Gastrocnemius medialis (tissue), 4 donors: ENCODE results near the gene NEDD4L.

Experiments used
- POLR2A ChIP-seq, 2 donors: fragments of 450-650 bp; IDR thresholded peaks; one replicate each; pipeline ENCODE4 v1.6.1; 2017; ENCODE audit warnings: antibody characterized with exemption in 2 of 2, mild to moderate bottlenecking in 2 of 2, moderate library complexity in 2 of 2
- TF ChIP-seq, protein P1 (sequence below), 5 experiments: fragments of 450-650 bp in 3 of 5; fragments of 200-600 bp in 2 of 5; sonication (generic) in 2 of 5; IDR thresholded peaks in 4 of 5; conservative IDR thresholded peaks in 1 of 5; 1 replicate in 4 of 5; 2 replicates in 1 of 5; pipeline ENCODE4 v1.5.1; 2016 to 2019; ENCODE audit warnings: antibody characterized with exemption in 5 of 5, mild to moderate bottlenecking in 3 of 5, moderate library complexity in 3 of 5

DNA sequence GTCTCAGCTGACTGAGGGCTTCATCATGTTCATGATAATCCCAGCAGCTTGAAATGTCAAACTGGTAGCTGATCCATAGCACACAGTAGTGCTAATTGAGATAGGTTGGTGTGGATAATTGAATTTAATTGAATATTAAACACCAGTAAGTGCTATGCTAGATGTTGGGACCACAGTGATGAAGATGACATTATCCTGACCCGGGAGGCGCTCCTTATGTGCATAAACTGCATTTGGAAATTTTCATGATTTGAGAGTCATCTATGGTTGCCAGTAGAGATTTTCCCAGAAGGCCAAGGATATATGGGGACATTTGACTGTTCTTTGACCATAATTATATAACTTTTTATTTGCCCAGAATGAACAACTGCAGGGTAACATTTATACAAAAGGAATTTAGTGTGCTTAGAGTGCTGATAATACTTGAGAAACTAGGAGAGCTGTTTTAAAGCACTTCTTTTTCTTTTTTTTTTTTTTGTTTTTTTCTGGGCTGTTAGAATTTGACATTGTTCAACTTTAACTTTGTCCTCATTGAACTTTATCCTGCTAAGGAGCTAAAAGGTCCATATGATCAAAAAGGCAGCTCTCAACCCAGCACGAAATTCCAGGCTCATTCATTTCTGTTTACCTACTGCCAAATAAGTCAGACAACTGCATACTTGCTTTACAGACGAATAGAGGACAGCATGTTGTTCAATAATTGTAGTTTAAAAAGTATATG is 242.8 kb downstream of the NEDD4L start:
- TF ChIP-seq, protein P1, sequence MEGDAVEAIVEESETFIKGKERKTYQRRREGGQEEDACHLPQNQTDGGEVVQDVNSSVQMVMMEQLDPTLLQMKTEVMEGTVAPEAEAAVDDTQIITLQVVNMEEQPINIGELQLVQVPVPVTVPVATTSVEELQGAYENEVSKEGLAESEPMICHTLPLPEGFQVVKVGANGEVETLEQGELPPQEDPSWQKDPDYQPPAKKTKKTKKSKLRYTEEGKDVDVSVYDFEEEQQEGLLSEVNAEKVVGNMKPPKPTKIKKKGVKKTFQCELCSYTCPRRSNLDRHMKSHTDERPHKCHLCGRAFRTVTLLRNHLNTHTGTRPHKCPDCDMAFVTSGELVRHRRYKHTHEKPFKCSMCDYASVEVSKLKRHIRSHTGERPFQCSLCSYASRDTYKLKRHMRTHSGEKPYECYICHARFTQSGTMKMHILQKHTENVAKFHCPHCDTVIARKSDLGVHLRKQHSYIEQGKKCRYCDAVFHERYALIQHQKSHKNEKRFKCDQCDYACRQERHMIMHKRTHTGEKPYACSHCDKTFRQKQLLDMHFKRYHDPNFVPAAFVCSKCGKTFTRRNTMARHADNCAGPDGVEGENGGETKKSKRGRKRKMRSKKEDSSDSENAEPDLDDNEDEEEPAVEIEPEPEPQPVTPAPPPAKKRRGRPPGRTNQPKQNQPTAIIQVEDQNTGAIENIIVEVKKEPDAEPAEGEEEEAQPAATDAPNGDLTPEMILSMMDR (IDR thresholded peaks at IDR 0.05 in 4 of 5, conservative IDR thresholded peaks at IDR 0.05 in 1 of 5) = no peak
- TF ChIP-seq POLR2A (IDR thresholded peaks at IDR 0.05) = no peak
